Measurements from ENCODE around the gene ATP8B1. TPM values are rescaled to one million over a fixed set of nuclear protein-coding genes. Genes with fewer than 3 reads are reported as not detected.
A peak's percentile ranks its signal among the peaks of the same experiment; 100 is the strongest.

Gene ATP8B1
- total RNA-seq, 1 donor from 2014 or later = 0.07 TPM

DNA sequence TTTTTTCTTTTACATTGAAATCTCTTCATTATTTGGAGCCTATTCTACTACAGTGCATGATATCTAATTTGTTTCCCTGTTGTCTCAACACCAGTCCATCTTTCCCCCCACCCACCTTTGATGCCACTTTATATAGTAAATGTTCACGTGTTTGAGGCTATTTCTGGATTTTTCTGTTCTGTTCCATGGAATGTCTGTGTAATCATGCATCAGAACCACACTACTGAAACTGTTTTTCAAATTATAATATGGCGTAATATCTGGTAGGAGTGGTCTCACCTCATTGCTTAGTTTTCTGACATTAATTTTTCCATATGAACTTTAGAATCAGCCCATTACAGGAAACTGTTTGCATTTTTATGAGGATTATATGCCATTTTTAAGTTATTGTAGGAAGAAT lies 162.4 kb downstream of the ATP8B1 start:
- Mint-ChIP-seq H3K9me3 (ENCODE audit: unreplicated experiment) (peaks cover 4% of the 10 kb centered on the region), H3K4me3 (ENCODE audit: unreplicated experiment) (no peak overlapping the region), H3K36me3 (ENCODE audit: unreplicated experiment) (peaks cover 21% of the 10 kb centered on the region), H3K27me3 (ENCODE audit: unreplicated experiment) (no peaks in the 10 kb centered on the region), H3K27ac (ENCODE audit: unreplicated experiment) (no peak overlapping the region), H3K4me1 (ENCODE audit: low read depth, unreplicated experiment) (no peaks in the 10 kb centered on the region)
- TF ChIP-seq, protein P1, sequence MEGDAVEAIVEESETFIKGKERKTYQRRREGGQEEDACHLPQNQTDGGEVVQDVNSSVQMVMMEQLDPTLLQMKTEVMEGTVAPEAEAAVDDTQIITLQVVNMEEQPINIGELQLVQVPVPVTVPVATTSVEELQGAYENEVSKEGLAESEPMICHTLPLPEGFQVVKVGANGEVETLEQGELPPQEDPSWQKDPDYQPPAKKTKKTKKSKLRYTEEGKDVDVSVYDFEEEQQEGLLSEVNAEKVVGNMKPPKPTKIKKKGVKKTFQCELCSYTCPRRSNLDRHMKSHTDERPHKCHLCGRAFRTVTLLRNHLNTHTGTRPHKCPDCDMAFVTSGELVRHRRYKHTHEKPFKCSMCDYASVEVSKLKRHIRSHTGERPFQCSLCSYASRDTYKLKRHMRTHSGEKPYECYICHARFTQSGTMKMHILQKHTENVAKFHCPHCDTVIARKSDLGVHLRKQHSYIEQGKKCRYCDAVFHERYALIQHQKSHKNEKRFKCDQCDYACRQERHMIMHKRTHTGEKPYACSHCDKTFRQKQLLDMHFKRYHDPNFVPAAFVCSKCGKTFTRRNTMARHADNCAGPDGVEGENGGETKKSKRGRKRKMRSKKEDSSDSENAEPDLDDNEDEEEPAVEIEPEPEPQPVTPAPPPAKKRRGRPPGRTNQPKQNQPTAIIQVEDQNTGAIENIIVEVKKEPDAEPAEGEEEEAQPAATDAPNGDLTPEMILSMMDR (IDR thresholded peaks at IDR 0.05; ENCODE audit: partially characterized antibody, unreplicated experiment) = no peak
- DNase-seq = no peak

DNA sequence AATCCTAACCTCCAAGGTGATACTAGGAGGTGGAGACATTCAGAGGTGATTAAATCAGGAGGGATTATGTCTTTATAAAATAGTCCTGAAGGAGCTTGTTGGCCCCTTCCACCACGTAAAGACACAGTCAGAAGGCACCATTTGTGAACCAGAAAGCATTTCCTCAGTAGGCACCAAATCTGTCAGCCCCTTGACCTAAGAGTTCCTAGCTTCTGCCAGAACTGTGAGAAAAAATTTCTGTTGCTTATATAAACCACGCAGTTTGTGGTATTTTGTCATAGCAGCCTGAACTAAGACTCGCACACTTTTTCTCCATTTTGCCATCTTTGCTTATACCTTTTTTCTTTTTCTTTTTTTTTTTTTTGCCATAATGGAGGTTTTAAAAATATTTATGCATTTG lies 162.9 kb downstream of the ATP8B1 start:
- H3K4me1 Mint-ChIP-seq (ENCODE audit: low read depth, unreplicated experiment) = no peaks in the 10 kb centered on the region
- TF ChIP-seq, protein P1 (IDR thresholded peaks at IDR 0.05; ENCODE audit: partially characterized antibody, unreplicated experiment) = no peak
- H3K27me3 Mint-ChIP-seq (ENCODE audit: unreplicated experiment) = no peaks in the 10 kb centered on the region
- no peak overlapping the region for H3K27ac Mint-ChIP-seq (ENCODE audit: unreplicated experiment)
- no peak for DNase-seq
- H3K9me3 Mint-ChIP-seq (ENCODE audit: unreplicated experiment) = peaks cover 4% of the 10 kb centered on the region
- H3K4me3 Mint-ChIP-seq (ENCODE audit: unreplicated experiment) = no peak overlapping the region
- peaks cover 21% of the 10 kb centered on the region for H3K36me3 Mint-ChIP-seq (ENCODE audit: unreplicated experiment)

DNA sequence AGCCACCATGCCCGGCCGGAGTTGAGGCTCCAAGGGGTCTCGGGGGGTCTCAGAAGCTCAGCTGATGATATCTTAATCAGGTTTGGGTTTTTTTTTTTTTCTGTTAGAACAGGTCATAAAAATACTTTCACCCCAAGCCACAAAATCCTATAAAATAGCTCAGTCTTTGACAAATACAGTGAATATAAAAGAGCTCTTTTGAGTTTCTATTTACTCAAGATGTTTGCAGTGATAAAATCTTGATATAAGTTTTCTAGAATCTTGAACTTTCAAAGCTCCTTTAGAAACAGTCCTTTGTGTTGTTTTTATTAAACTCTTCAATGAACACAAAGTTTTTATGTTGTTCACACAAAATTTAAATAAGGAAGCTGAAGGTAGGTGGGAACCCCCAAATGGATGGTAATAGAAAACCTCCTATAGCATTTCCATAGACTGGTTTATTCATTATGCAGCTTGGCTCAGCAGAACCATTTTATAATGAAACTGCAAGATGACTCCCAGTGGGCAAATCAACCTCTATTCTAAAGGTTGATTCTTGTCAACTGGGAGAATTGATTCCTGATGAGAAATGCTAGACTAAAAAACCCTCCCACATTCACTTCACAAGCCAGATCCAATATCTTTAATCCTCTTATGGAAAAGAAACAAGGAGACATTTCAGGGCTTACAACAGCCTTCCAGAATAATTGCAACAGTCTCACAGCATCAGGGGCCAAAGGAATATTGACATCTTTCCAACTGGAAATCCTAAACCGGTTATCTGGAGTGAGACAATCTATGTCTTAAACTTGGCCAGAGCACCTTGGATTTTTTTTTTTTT lies 167.9 kb downstream of the ATP8B1 start:
- H3K27ac Mint-ChIP-seq (ENCODE audit: unreplicated experiment) = no peak overlapping the region

GRCh38 chr18:57631697-57632096 lies 171.4 kb downstream of the ATP8B1 start:
- DNase-seq = no peak
- peaks cover 4% of the 10 kb centered on the region for H3K4me1 Mint-ChIP-seq (ENCODE audit: low read depth, unreplicated experiment)
- peaks cover 5% of the 10 kb centered on the region for H3K36me3 Mint-ChIP-seq (ENCODE audit: unreplicated experiment)
- peaks cover 3% of the 10 kb centered on the region for H3K27me3 Mint-ChIP-seq (ENCODE audit: unreplicated experiment)
- H3K4me3 Mint-ChIP-seq (ENCODE audit: unreplicated experiment) = peak overlapping the region; percentile 55
- TF ChIP-seq, protein P1 (IDR thresholded peaks at IDR 0.05; ENCODE audit: partially characterized antibody, unreplicated experiment) = no peak
- peaks cover 6% of the 10 kb centered on the region for H3K9me3 Mint-ChIP-seq (ENCODE audit: unreplicated experiment)
- peak overlapping the region; percentile 74 for H3K27ac Mint-ChIP-seq (ENCODE audit: unreplicated experiment)

More for the DNA sequence above, 167.9 kb downstream of the ATP8B1 start:
- DNase-seq = no peak
- H3K27me3 Mint-ChIP-seq (ENCODE audit: unreplicated experiment) = peaks cover 2% of the 10 kb centered on the region
- H3K4me3 Mint-ChIP-seq (ENCODE audit: unreplicated experiment) = no peak overlapping the region
- H3K4me1 Mint-ChIP-seq (ENCODE audit: low read depth, unreplicated experiment) = peaks cover 4% of the 10 kb centered on the region
- peaks cover 6% of the 10 kb centered on the region for H3K9me3 Mint-ChIP-seq (ENCODE audit: unreplicated experiment)
- peaks cover 8% of the 10 kb centered on the region for H3K36me3 Mint-ChIP-seq (ENCODE audit: unreplicated experiment)
- TF ChIP-seq, protein P1 (IDR thresholded peaks at IDR 0.05; ENCODE audit: partially characterized antibody, unreplicated experiment) = no peak

Data from glutamatergic neuron (in vitro differentiated cells).